ENCODE measurements around the gene MAN2C1. TPM values are rescaled to one million over a fixed set of nuclear protein-coding genes. Genes with fewer than 3 reads are reported as not detected.

MAN2C1 gene
- total and polyA plus RNA-seq, 9 of the 15 experiments (the other 6 are each of a cell fraction or from before 2014, with no cell fraction given): 2.0 to 141 (median 39.9) TPM

GRCh38 chr15:75347222-75348033 is 21.0 kb downstream of the MAN2C1 start (continued):
- TF ChIP-seq MCM3 (IDR thresholded peaks at IDR 0.05): no peak
- TF ChIP-seq MBD2 (IDR thresholded peaks at IDR 0.05; ENCODE audit: borderline replicate concordance, low read depth): peak; percentile 19; the same call in 1 of the 2 replicates
- no peak; the same call in 1 of the 2 replicates for TF ChIP-seq EP400 (IDR thresholded peaks at IDR 0.05)
- TF ChIP-seq ZNF408 (CRISPR knock-in tag; IDR thresholded peaks at IDR 0.05; ENCODE audit: low read depth): no peak
- no peak for TF ChIP-seq MEIS2 (IDR thresholded peaks at IDR 0.05; ENCODE audit: partially characterized antibody)
- TF ChIP-seq ZBTB11 (CRISPR knock-in tag; IDR thresholded peaks at IDR 0.05): peak in 1 of 3 experiments; percentile 51; a peak in 1 of 6 replicates
- TF ChIP-seq, protein P1, sequence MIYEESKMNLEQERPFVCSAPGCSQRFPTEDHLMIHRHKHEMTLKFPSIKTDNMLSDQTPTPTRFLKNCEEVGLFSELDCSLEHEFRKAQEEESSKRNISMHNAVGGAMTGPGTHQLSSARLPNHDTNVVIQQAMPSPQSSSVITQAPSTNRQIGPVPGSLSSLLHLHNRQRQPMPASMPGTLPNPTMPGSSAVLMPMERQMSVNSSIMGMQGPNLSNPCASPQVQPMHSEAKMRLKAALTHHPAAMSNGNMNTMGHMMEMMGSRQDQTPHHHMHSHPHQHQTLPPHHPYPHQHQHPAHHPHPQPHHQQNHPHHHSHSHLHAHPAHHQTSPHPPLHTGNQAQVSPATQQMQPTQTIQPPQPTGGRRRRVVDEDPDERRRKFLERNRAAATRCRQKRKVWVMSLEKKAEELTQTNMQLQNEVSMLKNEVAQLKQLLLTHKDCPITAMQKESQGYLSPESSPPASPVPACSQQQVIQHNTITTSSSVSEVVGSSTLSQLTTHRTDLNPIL (CRISPR knock-in tag; IDR thresholded peaks at IDR 0.05): no peak
- TF ChIP-seq EZH2 (IDR thresholded peaks at IDR 0.05; ENCODE audit: borderline replicate concordance, low read depth, low read length): no peak
- no peak for TF ChIP-seq KLF6 (CRISPR knock-in tag; IDR thresholded peaks at IDR 0.05; ENCODE audit: borderline replicate concordance)
- no peak for TF ChIP-seq ZNF696 (CRISPR knock-in tag; conservative IDR thresholded peaks at IDR 0.05)
- TF ChIP-seq, protein P2, sequence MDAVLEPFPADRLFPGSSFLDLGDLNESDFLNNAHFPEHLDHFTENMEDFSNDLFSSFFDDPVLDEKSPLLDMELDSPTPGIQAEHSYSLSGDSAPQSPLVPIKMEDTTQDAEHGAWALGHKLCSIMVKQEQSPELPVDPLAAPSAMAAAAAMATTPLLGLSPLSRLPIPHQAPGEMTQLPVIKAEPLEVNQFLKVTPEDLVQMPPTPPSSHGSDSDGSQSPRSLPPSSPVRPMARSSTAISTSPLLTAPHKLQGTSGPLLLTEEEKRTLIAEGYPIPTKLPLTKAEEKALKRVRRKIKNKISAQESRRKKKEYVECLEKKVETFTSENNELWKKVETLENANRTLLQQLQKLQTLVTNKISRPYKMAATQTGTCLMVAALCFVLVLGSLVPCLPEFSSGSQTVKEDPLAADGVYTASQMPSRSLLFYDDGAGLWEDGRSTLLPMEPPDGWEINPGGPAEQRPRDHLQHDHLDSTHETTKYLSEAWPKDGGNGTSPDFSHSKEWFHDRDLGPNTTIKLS (IDR thresholded peaks at IDR 0.05; ENCODE audit: borderline replicate concordance, low read depth): 0 out of 2 replicates have a peak, but pooled peaks have one; percentile 33
- no peak for TF ChIP-seq EWSR1 (IDR thresholded peaks at IDR 0.05; ENCODE audit: borderline replicate concordance, low read depth, partially characterized antibody)
- peak; percentile 49; the same call in 1 of the 2 replicates for TF ChIP-seq GATAD2B (IDR thresholded peaks at IDR 0.05; ENCODE audit: borderline replicate concordance)
- no peak for TF ChIP-seq ZNF41 (CRISPR knock-in tag; conservative IDR thresholded peaks at IDR 0.05)
- peak; percentile 73 to 76 for TF ChIP-seq NRF1 (conservative IDR thresholded peaks at IDR 0.05 in 1 of 2, IDR thresholded peaks at IDR 0.05 in 1 of 2)
- 0 out of 2 replicates have a peak, but pooled peaks have one; percentile 16 for TF ChIP-seq HNRNPL (IDR thresholded peaks at IDR 0.05; ENCODE audit: low read depth, low read length)
- no peak for TF ChIP-seq ZNF57 (CRISPR knock-in tag; IDR thresholded peaks at IDR 0.05)
